Measurements from ENCODE around the gene CLCN5. TPM values are rescaled to one million over a fixed set of nuclear protein-coding genes. Genes with fewer than 3 reads are reported as not detected.

Gene CLCN5
- total and polyA plus RNA-seq, 8 donors: 0.31 to 13.8 (median 1.6) TPM

DNA sequence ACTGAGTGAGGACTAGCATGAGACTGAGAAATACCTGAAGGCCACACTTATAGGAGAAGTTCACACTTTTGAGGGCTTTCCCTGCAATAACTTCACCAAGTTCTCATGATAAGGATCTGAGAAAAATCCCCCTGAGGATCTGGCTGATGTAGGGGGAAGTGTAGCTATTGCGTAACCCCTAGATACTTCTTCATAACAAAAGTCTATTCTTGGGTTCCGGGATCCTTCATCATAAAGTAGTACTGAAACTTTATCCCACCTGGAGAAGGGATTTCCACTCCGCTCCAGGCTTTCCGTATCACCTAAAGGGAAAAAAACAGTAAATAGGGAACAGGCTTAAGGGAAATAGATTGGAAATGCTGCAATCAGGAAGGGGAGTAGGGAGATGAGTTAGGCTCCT is 29.9 kb upstream of the CLCN5 start:
- Histone ChIP-seq H3K4me1 (no peaks in the 10 kb centered on the region), H3K27ac (no peak overlapping the region), H3K9me3 (peaks cover 0 to 11% (median 4%) of the 10 kb centered on the region in 4 donors), H3K27me3 (no peaks in the 10 kb centered on the region), H3K4me3 (no peak overlapping the region), H3K36me3 (no peaks in the 10 kb centered on the region)
- WGBS, 5 donors: 68 to 90% (median 82%) methylated on average over 4 of the region's 4 CpGs
- no peak for DNase-seq
- intact Hi-C loops (cut with DNase I; ENCODE audit: low total_unique reads): no loop called here
- TF ChIP-seq EP300 (IDR thresholded peaks at IDR 0.05) (no peak), POLR2A (IDR thresholded peaks at IDR 0.05) (no peak), CTCF (IDR thresholded peaks at IDR 0.05) (no peak), POLR2AphosphoS5 (IDR thresholded peaks at IDR 0.05) (no peak)

DNA sequence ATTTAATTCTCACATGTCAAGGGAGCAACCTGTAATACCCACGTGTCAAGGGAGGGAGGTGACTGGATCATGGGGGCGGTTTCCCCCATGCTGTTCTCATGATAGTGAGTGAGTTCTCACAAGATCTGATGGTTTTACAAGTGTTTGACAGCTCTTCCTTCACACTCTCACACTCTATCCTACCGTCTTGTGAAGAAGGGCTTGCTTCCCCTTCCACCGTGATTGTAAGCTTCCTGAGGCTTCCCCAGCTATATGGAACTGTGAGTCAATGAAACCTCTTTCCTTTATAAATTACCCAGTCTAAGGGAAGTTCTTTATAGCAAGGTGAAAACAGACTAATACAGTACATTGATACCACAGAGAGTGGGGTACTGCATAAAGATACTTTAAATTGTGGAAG is 25.4 kb upstream of the CLCN5 start:
- Histone ChIP-seq H3K27me3 (peaks cover 0 to 10% (median 7%) of the 10 kb centered on the region in 3 donors), H3K4me3 (no peak overlapping the region), H3K9me3 (peaks cover 0 to 18% (median 9%) of the 10 kb centered on the region in 4 donors), H3K36me3 (no peaks in the 10 kb centered on the region), H3K27ac (no peak overlapping the region), H3K4me1 (no peaks in the 10 kb centered on the region)
- 62 to 92% (median 83%) methylated on average over 4 of the region's 4 CpGs for WGBS, 5 donors
- TF ChIP-seq POLR2AphosphoS5 (IDR thresholded peaks at IDR 0.05) (no peak), CTCF (IDR thresholded peaks at IDR 0.05) (no peak), EP300 (IDR thresholded peaks at IDR 0.05) (no peak), POLR2A (IDR thresholded peaks at IDR 0.05) (no peak)
- intact Hi-C loops (cut with DNase I; ENCODE audit: low total_unique reads): no loop called here
- DNase-seq: no peak

DNA sequence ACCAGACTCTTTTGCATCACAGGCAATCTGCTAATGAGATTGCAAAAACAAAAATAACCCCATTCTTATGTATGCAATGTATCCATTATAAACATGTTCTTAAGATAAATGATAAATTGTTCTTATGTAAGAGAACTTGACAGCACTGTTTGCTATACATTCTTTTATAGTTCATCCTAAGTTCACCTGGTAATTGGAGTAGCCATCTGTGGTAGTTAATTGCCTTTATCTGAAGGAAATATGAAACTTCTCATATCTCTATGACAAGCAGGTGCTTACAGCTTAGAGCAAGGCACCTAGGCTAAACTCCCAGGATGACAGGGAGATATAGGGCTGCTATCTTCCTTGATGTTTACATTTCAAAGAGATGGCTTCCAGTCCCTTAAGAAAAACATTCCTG is 21.3 kb upstream of the CLCN5 start:
- DNase-seq: no peak
- Histone ChIP-seq H3K27me3 (peaks cover 0 to 10% (median 7%) of the 10 kb centered on the region in 3 donors), H3K36me3 (no peaks in the 10 kb centered on the region), H3K4me3 (no peak overlapping the region), H3K27ac (no peak overlapping the region), H3K4me1 (no peaks in the 10 kb centered on the region), H3K9me3 (peaks cover 0 to 24% (median 12%) of the 10 kb centered on the region in 4 donors)
- intact Hi-C loops (cut with DNase I; ENCODE audit: low total_unique reads): no loop called here
- TF ChIP-seq CTCF (IDR thresholded peaks at IDR 0.05) (no peak), POLR2AphosphoS5 (IDR thresholded peaks at IDR 0.05) (no peak), POLR2A (IDR thresholded peaks at IDR 0.05) (no peak), EP300 (IDR thresholded peaks at IDR 0.05) (no peak)

DNA sequence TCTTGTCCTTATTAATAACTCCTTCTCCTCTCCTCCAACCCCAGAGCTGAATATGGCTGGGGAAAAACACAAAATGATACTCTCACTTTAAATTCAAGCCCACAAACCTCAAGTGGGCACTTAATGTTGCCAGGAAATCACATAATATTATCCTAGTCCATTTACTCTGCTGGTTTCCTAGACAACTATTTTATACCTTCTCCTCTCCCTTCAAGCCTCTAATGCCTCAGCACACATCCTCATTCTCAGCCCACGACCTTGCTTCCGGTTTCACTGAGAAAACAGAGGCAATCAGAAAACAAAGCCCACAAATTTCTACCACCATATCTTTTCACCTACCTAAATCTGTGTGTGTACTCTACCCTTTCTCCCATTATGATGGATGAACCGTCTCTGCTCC is 12.1 kb upstream of the CLCN5 start:
- peak in 1 of 2 donors; percentile 39 for DNase-seq
- Histone ChIP-seq H3K4me1 (no peaks in the 10 kb centered on the region), H3K27me3 (peaks cover 0 to 8% (median 0%) of the 10 kb centered on the region in 3 donors), H3K27ac (no peak overlapping the region), H3K36me3 (no peaks in the 10 kb centered on the region), H3K9me3 (peaks cover 0 to 4% (median 1%) of the 10 kb centered on the region in 4 donors), H3K4me3 (no peak overlapping the region)
- intact Hi-C loops (cut with DNase I; ENCODE audit: low total_unique reads): no loop called here
- WGBS, 5 donors: 9 to 39% (median 19%) methylated on average over 3 of the region's 3 CpGs
- no peak for TF ChIP-seq CTCF (IDR thresholded peaks at IDR 0.05)
